22Rv1 (cell line): ENCODE measurements around the gene TSR2.

Experiments used
- ZFX ChIP-seq: fragments of 450-650 bp; IDR thresholded peaks from 2 replicates; pipeline ENCODE4 v1.6.1; 2017; ENCODE audit warnings: antibody characterized with exemption, borderline replicate concordance
- TF ChIP-seq, protein P1 (sequence below): fragments of 450-650 bp; IDR thresholded peaks from 2 replicates; pipeline ENCODE4 v1.5.1; 2017; ENCODE audit warnings: mild to moderate bottlenecking

DNA sequence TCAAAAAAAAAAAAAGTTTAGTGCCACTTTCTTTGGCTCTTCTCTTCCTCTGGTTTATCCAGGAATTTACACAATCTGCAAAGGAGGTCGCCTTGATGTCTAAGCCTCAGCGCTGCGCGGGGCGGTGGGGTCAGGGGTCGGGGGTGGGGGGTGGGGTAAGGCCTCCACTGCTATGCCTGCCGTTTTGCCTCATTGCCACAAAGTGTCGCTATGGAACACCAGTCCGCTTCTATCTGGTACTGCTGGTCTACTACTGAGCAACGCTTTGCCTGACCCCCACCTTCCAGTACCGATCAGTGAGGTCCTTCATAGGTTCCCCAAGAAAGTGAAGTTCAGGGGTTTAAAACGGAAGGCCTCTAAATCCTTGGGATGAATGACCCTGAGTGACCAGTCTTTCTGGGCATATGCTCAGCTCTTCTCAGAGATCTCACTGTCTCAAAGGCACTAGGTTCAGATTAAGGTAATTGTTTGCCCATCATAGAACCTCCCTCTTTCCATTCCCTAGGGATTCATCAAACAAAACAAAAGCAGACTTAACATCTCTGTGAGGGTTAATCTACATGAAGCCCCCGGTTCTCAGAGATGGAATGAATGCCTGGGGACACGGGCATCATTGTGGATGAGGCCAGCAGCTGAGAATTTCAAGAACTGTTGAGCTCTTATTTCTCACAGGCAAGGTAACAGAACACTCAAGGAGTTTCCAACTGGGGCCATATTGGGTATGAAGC is 16.9 kb upstream of the TSR2 start:
- TF ChIP-seq, protein P1, sequence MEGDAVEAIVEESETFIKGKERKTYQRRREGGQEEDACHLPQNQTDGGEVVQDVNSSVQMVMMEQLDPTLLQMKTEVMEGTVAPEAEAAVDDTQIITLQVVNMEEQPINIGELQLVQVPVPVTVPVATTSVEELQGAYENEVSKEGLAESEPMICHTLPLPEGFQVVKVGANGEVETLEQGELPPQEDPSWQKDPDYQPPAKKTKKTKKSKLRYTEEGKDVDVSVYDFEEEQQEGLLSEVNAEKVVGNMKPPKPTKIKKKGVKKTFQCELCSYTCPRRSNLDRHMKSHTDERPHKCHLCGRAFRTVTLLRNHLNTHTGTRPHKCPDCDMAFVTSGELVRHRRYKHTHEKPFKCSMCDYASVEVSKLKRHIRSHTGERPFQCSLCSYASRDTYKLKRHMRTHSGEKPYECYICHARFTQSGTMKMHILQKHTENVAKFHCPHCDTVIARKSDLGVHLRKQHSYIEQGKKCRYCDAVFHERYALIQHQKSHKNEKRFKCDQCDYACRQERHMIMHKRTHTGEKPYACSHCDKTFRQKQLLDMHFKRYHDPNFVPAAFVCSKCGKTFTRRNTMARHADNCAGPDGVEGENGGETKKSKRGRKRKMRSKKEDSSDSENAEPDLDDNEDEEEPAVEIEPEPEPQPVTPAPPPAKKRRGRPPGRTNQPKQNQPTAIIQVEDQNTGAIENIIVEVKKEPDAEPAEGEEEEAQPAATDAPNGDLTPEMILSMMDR = no peak
- TF ChIP-seq ZFX = no peak
